GM23338 (cell line): ENCODE results near the gene POLR3E. TPM values are rescaled to one million over a fixed set of nuclear protein-coding genes. Genes with fewer than 3 reads are reported as not detected.

ENCODE experiments used
- ATAC-seq: fragments of 200-7000 bp; cut with Tn5 transposase; 3 replicates; pipeline ENCODE4 v1.9.1; 2020
- DNase-seq: peaks from one replicate; pipeline ENCODE4 v3.0.0-alpha.2; 2015; ENCODE audit warnings: low spot score
- H2AFZ ChIP-seq: fragments of 200-600 bp; sonication (generic); 2 replicates; pipeline ENCODE4 v1.8.0; 2016; ENCODE audit warnings: antibody characterized with exemption, mild to moderate bottlenecking, moderate library complexity
- H3F3A ChIP-seq: fragments of 200-600 bp; sonication (generic); replicated peaks from 2 replicates; pipeline ENCODE4 v1.8.0; 2017; ENCODE audit warnings: antibody characterized with exemption, mixed run types, low read depth
- H3K27ac ChIP-seq: fragments of 200-600 bp; sonication (generic); 2 replicates; pipeline ENCODE4 v1.6.1; 2016; ENCODE audit warnings: low read depth
- H3K27me3 ChIP-seq: fragments of 200-600 bp; sonication (generic); 2 replicates; pipeline ENCODE4 v1.8.0; 2016; ENCODE audit warnings: mild to moderate bottlenecking, mixed run types, moderate library complexity; ENCODE audit not compliant: insufficient read depth
- H3K36me3 ChIP-seq: fragments of 200-600 bp; sonication (generic); 2 replicates; pipeline ENCODE4 v1.8.0; 2016; ENCODE audit warnings: mild to moderate bottlenecking; ENCODE audit not compliant: insufficient read depth
- H3K4me1 ChIP-seq: fragments of 200-600 bp; sonication (generic); 2 replicates; pipeline ENCODE4 v1.8.0; 2016; ENCODE audit warnings: mild to moderate bottlenecking, moderate library complexity; ENCODE audit not compliant: insufficient read depth
- H3K4me2 ChIP-seq: fragments of 200-600 bp; sonication (generic); 2 replicates; pipeline ENCODE4 v1.7.1; 2017; ENCODE audit warnings: mixed run types
- H3K4me3 ChIP-seq: fragments of 200-600 bp; sonication (generic); 2 replicates; pipeline ENCODE4 v1.6.1; 2016; ENCODE audit warnings: mixed run types
- H3K79me2 ChIP-seq: fragments of 200-600 bp; sonication (generic); replicated peaks from 2 replicates; pipeline ENCODE4 v1.8.0; 2017; ENCODE audit warnings: mild to moderate bottlenecking; ENCODE audit not compliant: insufficient read depth
- H3K9me2 ChIP-seq: fragments of 200-600 bp; sonication (generic); 2 replicates; pipeline ENCODE4 v1.8.0; 2017; ENCODE audit not compliant: insufficient read depth
- H4K20me1 ChIP-seq: fragments of 200-600 bp; sonication (generic); replicated peaks from 2 replicates; pipeline ENCODE4 v1.8.0; 2017; ENCODE audit warnings: mild to moderate bottlenecking; ENCODE audit not compliant: insufficient read depth
- H3K27ac Mint-ChIP-seq: 2 replicates; pipeline ENCODE4 v1.8.0; 2020; ENCODE audit warnings: inconsistent platforms, mild to moderate bottlenecking, moderate library complexity, mixed read lengths
- H3K27me3 Mint-ChIP-seq: 3 replicates; pipeline ENCODE4 v1.8.0; 2022; ENCODE audit warnings: low read depth, mild to moderate bottlenecking, moderate library complexity, mixed read lengths, inconsistent platforms; ENCODE audit not compliant: insufficient read depth, poor library complexity
- H3K36me3 Mint-ChIP-seq: 3 replicates; pipeline ENCODE4 v1.8.0; 2021; ENCODE audit warnings: low read depth, mild to moderate bottlenecking, inconsistent platforms, moderate library complexity, mixed read lengths
- H3K4me1 Mint-ChIP-seq: 3 replicates; pipeline ENCODE4 v1.8.0; 2020; ENCODE audit warnings: mild to moderate bottlenecking, inconsistent platforms, mixed read lengths
- H3K4me3 Mint-ChIP-seq: 3 replicates; pipeline ENCODE4 v1.8.0; 2021; ENCODE audit warnings: moderate library complexity, mild to moderate bottlenecking, inconsistent platforms, mixed read lengths
- H3K9me3 Mint-ChIP-seq: 3 replicates; pipeline ENCODE4 v1.8.0; 2020; ENCODE audit warnings: moderate library complexity, mild to moderate bottlenecking, inconsistent platforms, mixed read lengths
- CREB1 ChIP-seq: fragments of 250-450 bp; sonication (Bioruptor Pico); IDR thresholded peaks from 2 replicates; pipeline ENCODE4 v1.5.0; 2020; ENCODE audit warnings: low read depth, mild to moderate bottlenecking, moderate library complexity
- EZH2phosphoT487 ChIP-seq: fragments of 200-600 bp; sonication (generic); IDR thresholded peaks from one replicate; pipeline ENCODE4 v1.8.1; 2018; ENCODE audit warnings: antibody characterized with exemption; ENCODE audit not compliant: unreplicated experiment
- JUNB ChIP-seq: IDR thresholded peaks from one replicate; pipeline ENCODE4 v1.6.1; 2016; ENCODE audit warnings: antibody characterized with exemption; ENCODE audit not compliant: unreplicated experiment
- NANOG ChIP-seq: IDR thresholded peaks from 2 replicates; pipeline ENCODE4 v1.6.1; 2016; ENCODE audit warnings: antibody characterized with exemption, borderline replicate concordance
- POLR2AphosphoS5 ChIP-seq: IDR thresholded peaks from 2 replicates; pipeline ENCODE4 v1.6.1; 2016; ENCODE audit warnings: antibody characterized with exemption, low read depth
- STAT1 ChIP-seq: IDR thresholded peaks from one replicate; pipeline ENCODE4 v1.6.1; 2016; ENCODE audit warnings: antibody characterized with exemption; ENCODE audit not compliant: unreplicated experiment
- ZNF114 ChIP-seq: fragments of 250-450 bp; sonication (Bioruptor Pico); IDR thresholded peaks from 2 replicates; pipeline ENCODE4 v1.5.0; 2020; ENCODE audit warnings: mild to moderate bottlenecking, moderate library complexity
- ZNF331 ChIP-seq: fragments of 250-450 bp; sonication (Bioruptor Pico); IDR thresholded peaks from 2 replicates; pipeline ENCODE4 v1.5.0; 2020; ENCODE audit warnings: low read depth, mild to moderate bottlenecking, moderate library complexity
- polyA plus RNA-seq: library from polyadenylated mRNA; unstranded; fragments of >200 nt; fragmentation: Nextera tagmentation; extraction: Ambion mirVana; gene quantifications from 2 replicates; pipeline ENCODE4 v1.2.1, GENCODE V29; 2016
- total RNA-seq: library from RNA; depleted of rRNA; stranded (reverse); fragments of >200 nt; shearing (Covaris generic); gene quantifications from 2 replicates; pipeline ENCODE4 v1.2.3, GENCODE V29; 2014
- TF ChIP-seq, protein P1 (sequence below): IDR thresholded peaks from 2 replicates; pipeline ENCODE4 v1.6.1; 2016; ENCODE audit warnings: antibody characterized with exemption
- TF ChIP-seq, protein P2 (sequence below): IDR thresholded peaks from one replicate; pipeline ENCODE4 v1.6.1; 2018; ENCODE audit warnings: antibody characterized with exemption; ENCODE audit not compliant: unreplicated experiment
- TF ChIP-seq, protein P3 (sequence below), 2 experiments: fragments of 200-600 bp in 1 of 2; sonication (generic) in 1 of 2; conservative IDR thresholded peaks; 2 replicates each; pipeline versions ENCODE4 v1.5.1 to v1.6.1; 2016 to 2017; ENCODE audit warnings: antibody characterized with exemption in 2 of 2, low read depth in 2 of 2, mild to moderate bottlenecking in 2 of 2, moderate library complexity in 1 of 2

Gene POLR3E
- total and polyA plus RNA-seq, 2 experiments from 2014 or later, result 62.7 to 141 TPM

GRCh38 chr16:22315979-22316378 lies 18.8 kb downstream of the POLR3E start:
- Histone ChIP-seq H3K79me2 (no peaks in the 10 kb centered on the region), H3K4me2 (no peak overlapping the region), H4K20me1 (peaks cover 11% of the 10 kb centered on the region), H3K4me3 (no peak overlapping the region), H3K27ac (no peak overlapping the region), H3K27me3 (no peaks in the 10 kb centered on the region), H3K36me3 (peaks cover 22% of the 10 kb centered on the region), H2AFZ (no peak overlapping the region), H3K9me2 (no peaks in the 10 kb centered on the region), H3K4me1 (no peaks in the 10 kb centered on the region), H3F3A (peaks cover 29% of the 10 kb centered on the region)
- TF ChIP-seq NANOG (no peak), EZH2phosphoT487 (no peak), ZNF114 (no peak)
- Mint-ChIP-seq H3K27me3 (peaks cover 2% of the 10 kb centered on the region), H3K36me3 (peaks cover 80% of the 10 kb centered on the region), H3K27ac (no peak overlapping the region), H3K4me1 (no peaks in the 10 kb centered on the region), H3K9me3 (no peaks in the 10 kb centered on the region), H3K4me3 (no peak overlapping the region)
- ATAC-seq, result no peak
- no peak for DNase-seq

GRCh38 chr16:22316411-22316811 lies 19.2 kb downstream of the POLR3E start:
- TF ChIP-seq NANOG, result no peak
- no peak for ATAC-seq
- Mint-ChIP-seq H3K4me3 (no peak overlapping the region), H3K4me1 (peaks cover 2% of the 10 kb centered on the region; the same call in 1 of the 3 replicates), H3K27ac (no peak overlapping the region), H3K27me3 (peaks cover under 1% of the 10 kb centered on the region), H3K9me3 (no peaks in the 10 kb centered on the region), H3K36me3 (peaks cover 82% of the 10 kb centered on the region)
- Histone ChIP-seq H2AFZ (no peak overlapping the region), H3K9me2 (no peaks in the 10 kb centered on the region), H3K79me2 (peaks cover under 1% of the 10 kb centered on the region; the same call in 1 of the 2 replicates), H3K4me1 (no peaks in the 10 kb centered on the region), H3K36me3 (peaks cover 21% of the 10 kb centered on the region), H3K4me3 (no peak overlapping the region), H3K27me3 (no peaks in the 10 kb centered on the region), H3F3A (peaks cover 27% of the 10 kb centered on the region), H4K20me1 (peaks cover 11% of the 10 kb centered on the region), H3K27ac (no peak overlapping the region), H3K4me2 (no peak overlapping the region)
- no peak for DNase-seq

DNA sequence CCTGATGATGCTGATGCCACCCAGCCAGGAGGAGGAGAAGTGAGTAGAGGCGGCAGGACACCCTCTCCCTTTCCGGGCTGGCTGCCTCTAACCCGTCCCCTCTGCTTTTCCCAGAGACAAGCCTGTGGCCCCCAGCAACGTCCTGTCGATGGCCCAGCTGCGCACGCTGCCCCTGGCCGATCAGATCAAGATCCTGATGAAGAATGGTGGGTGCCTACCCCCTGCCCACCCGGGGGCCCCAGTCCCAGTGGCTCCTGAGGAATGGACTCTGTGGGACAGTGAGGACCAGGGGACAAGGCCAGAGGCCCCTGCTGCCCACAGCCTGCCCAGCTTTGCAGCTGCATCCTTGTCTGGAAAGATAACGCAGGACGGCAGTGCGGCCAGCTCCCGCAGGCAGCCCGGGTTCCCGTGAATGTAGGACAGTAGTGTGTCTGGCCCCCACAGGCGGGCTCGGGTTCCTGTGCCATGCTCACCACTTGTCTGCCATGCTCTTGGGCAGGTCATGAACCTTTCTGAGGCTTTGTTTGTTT lies 19.9 kb downstream of the POLR3E start:
- Histone ChIP-seq H4K20me1 (peaks cover 11% of the 10 kb centered on the region), H3F3A (peaks cover 21% of the 10 kb centered on the region), H3K4me3 (no peak overlapping the region), H3K36me3 (peaks cover 21% of the 10 kb centered on the region), H3K27ac (no peak overlapping the region), H3K4me2 (no peak overlapping the region), H3K4me1 (no peaks in the 10 kb centered on the region), H3K27me3 (no peaks in the 10 kb centered on the region), H2AFZ (no peak overlapping the region), H3K79me2 (peaks cover 7% of the 10 kb centered on the region), H3K9me2 (no peaks in the 10 kb centered on the region)
- Mint-ChIP-seq H3K27ac (no peak overlapping the region), H3K9me3 (no peaks in the 10 kb centered on the region), H3K27me3 (no peaks in the 10 kb centered on the region), H3K4me3 (no peak overlapping the region), H3K36me3 (peaks cover 79% of the 10 kb centered on the region), H3K4me1 (peaks cover 2% of the 10 kb centered on the region; the same call in 1 of the 3 replicates)
- DNase-seq, result no peak
- ATAC-seq, result no peak
- no peak for TF ChIP-seq STAT1
- TF ChIP-seq JUNB, result no peak
- no peak for TF ChIP-seq POLR2AphosphoS5
- no peak for TF ChIP-seq CREB1
- no peak for TF ChIP-seq NANOG
- TF ChIP-seq, protein P1, sequence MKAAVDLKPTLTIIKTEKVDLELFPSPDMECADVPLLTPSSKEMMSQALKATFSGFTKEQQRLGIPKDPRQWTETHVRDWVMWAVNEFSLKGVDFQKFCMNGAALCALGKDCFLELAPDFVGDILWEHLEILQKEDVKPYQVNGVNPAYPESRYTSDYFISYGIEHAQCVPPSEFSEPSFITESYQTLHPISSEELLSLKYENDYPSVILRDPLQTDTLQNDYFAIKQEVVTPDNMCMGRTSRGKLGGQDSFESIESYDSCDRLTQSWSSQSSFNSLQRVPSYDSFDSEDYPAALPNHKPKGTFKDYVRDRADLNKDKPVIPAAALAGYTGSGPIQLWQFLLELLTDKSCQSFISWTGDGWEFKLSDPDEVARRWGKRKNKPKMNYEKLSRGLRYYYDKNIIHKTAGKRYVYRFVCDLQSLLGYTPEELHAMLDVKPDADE, result no peak
- no peak for TF ChIP-seq ZNF331 (CRISPR knock-in tag)
- TF ChIP-seq, protein P2, sequence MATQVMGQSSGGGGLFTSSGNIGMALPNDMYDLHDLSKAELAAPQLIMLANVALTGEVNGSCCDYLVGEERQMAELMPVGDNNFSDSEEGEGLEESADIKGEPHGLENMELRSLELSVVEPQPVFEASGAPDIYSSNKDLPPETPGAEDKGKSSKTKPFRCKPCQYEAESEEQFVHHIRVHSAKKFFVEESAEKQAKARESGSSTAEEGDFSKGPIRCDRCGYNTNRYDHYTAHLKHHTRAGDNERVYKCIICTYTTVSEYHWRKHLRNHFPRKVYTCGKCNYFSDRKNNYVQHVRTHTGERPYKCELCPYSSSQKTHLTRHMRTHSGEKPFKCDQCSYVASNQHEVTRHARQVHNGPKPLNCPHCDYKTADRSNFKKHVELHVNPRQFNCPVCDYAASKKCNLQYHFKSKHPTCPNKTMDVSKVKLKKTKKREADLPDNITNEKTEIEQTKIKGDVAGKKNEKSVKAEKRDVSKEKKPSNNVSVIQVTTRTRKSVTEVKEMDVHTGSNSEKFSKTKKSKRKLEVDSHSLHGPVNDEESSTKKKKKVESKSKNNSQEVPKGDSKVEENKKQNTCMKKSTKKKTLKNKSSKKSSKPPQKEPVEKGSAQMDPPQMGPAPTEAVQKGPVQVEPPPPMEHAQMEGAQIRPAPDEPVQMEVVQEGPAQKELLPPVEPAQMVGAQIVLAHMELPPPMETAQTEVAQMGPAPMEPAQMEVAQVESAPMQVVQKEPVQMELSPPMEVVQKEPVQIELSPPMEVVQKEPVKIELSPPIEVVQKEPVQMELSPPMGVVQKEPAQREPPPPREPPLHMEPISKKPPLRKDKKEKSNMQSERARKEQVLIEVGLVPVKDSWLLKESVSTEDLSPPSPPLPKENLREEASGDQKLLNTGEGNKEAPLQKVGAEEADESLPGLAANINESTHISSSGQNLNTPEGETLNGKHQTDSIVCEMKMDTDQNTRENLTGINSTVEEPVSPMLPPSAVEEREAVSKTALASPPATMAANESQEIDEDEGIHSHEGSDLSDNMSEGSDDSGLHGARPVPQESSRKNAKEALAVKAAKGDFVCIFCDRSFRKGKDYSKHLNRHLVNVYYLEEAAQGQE, result no peak
- TF ChIP-seq, protein P3, sequence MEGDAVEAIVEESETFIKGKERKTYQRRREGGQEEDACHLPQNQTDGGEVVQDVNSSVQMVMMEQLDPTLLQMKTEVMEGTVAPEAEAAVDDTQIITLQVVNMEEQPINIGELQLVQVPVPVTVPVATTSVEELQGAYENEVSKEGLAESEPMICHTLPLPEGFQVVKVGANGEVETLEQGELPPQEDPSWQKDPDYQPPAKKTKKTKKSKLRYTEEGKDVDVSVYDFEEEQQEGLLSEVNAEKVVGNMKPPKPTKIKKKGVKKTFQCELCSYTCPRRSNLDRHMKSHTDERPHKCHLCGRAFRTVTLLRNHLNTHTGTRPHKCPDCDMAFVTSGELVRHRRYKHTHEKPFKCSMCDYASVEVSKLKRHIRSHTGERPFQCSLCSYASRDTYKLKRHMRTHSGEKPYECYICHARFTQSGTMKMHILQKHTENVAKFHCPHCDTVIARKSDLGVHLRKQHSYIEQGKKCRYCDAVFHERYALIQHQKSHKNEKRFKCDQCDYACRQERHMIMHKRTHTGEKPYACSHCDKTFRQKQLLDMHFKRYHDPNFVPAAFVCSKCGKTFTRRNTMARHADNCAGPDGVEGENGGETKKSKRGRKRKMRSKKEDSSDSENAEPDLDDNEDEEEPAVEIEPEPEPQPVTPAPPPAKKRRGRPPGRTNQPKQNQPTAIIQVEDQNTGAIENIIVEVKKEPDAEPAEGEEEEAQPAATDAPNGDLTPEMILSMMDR (conservative IDR thresholded peaks at IDR 0.05; ENCODE audit: low read depth in 2 of 2), result no peak
- TF ChIP-seq EZH2phosphoT487, result no peak
